Measurements from ENCODE around the gene USP46. TPM values are rescaled to one million over a fixed set of nuclear protein-coding genes. Genes with fewer than 3 reads are reported as not detected.

USP46 gene, protein sequence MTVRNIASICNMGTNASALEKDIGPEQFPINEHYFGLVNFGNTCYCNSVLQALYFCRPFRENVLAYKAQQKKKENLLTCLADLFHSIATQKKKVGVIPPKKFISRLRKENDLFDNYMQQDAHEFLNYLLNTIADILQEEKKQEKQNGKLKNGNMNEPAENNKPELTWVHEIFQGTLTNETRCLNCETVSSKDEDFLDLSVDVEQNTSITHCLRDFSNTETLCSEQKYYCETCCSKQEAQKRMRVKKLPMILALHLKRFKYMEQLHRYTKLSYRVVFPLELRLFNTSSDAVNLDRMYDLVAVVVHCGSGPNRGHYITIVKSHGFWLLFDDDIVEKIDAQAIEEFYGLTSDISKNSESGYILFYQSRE
- total RNA-seq, result 10 to 100 TPM in 5 of 7 donors, 1 to 10 TPM in 2; 6.5 to 17.1 (median 10.9) TPM
- polyA plus RNA-seq, result 1 to 10 TPM; 1.2 to 2.3 (median 1.5) TPM
- long read RNA-seq, donor 1, full-length matches to known transcripts, result 4 of 4 reads
- long read RNA-seq, donor 1, partial matches to known transcripts, result 0 of 4 reads
- long read RNA-seq, donor 1, other reads (novel, unspliced or antisense), result 0 of 4 reads
- long read RNA-seq, donor 2, result 0 reads

DNA sequence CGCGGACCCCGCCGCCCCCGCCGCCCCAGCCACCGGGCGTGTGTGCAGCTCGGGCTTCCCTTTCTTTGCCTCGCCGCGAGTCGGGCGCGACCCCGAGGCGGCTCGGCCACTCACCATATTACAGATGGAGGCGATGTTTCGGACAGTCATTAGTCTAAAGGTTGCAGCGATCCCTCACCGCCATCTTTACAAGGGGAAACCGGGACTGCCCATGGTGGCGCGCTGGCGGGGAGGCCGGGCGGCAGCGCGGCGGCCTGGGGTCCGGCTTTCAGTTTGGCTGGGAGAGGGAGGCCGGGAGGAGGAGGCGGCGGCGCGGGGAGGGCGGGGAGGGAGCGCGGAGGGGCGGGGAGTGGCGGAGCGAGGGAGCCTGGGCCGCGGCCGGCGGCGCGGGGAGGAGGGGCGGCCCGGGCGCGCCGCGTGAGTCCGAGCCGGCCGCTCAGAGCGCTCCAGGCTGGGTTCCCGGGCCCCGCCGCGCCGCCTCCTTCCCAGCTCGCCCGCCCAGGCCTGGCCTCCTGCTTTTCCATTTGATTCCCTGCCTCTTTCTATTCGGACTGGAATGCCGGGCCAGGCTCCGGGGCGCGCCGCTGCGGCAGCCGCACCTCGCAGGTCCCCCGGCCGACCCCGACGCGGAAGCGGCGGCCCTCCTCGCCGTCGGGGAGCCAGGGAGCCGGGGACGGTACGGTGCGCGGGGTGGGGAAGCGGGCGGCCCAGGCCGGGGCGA, at the start of gene USP46:
TSS of gene USP46 (minus strand) at position 301 of the 721 bp plus-strand sequence. CDS start at position 150, 151 bp downstream.
- H3K9me3 ChIP-seq, result peaks cover 0 to 3% (median 0%) of the 10 kb centered on the region in 8 donors
- intact Hi-C loops (cut with DNase I; ENCODE audit: low total_unique reads), result loop anchor here (10.0 kb wide), 1 partner anchor 46 kb away; no protein-coding TSS in a partner anchor
- H3K27ac ChIP-seq, result peak within 1 kb of the TSS; percentile 82 to 92 (median 90)
- no peaks in the 10 kb centered on the region for H3K36me3 ChIP-seq
- H3K27me3 ChIP-seq (replicated peaks in 1 of 7), result peaks cover 0 to 5% (median 0%) of the 10 kb centered on the region in 7 donors
- peak; percentile 89 for DNase-seq
- H3K4me1 ChIP-seq, result peaks cover 6 to 48% (median 24%) of the 10 kb centered on the region in 6 donors
- TF ChIP-seq POLR2A (IDR thresholded peaks at IDR 0.05), result no peak
- peak; percentile 51 to 77 (median 76) for TF ChIP-seq POLR2AphosphoS5 (IDR thresholded peaks at IDR 0.05)
- peak within 1 kb of the TSS; percentile 62 to 93 (median 78) for H3K4me3 ChIP-seq
- 0 to 1% (median 0%) methylated on average over 33 to 94 of the region's 94 CpGs for WGBS, 5 donors

DNA sequence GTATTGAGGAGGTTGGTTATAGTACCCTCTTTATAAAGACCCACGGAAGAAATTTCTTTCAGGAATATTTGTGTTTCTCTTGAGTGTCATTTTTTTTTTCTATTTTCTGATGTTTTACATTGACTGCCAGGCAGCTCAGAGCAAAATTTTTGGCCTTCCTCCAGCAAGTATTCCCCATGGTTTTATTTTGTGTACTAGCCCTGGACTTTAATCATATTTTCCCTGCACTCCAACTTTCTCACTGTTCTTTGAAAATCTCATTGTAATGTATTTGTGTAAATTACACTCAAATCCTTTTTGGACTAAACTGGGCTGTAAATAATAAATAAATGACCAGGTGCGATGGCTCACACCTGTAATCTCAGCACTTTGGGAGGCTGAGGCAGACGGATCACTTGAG, 45.6 kb upstream of the USP46 start:
- intact Hi-C loops (cut with DNase I; ENCODE audit: low total_unique reads), result loop anchor here (10.0 kb wide), 1 partner anchor 50 kb away; the partner anchor contains the start of gene USP46
- Histone ChIP-seq H3K9me3 (no peaks in the 10 kb centered on the region), H3K4me1 (peaks cover 0 to 4% (median 0%) of the 10 kb centered on the region in 6 donors), H3K27ac (no peak overlapping the region), H3K36me3 (no peaks in the 10 kb centered on the region), H3K4me3 (no peak overlapping the region), H3K27me3 (replicated peaks in 1 of 7) (no peaks in the 10 kb centered on the region)
- no peak for TF ChIP-seq POLR2AphosphoS5 (IDR thresholded peaks at IDR 0.05)
- TF ChIP-seq, protein P1, sequence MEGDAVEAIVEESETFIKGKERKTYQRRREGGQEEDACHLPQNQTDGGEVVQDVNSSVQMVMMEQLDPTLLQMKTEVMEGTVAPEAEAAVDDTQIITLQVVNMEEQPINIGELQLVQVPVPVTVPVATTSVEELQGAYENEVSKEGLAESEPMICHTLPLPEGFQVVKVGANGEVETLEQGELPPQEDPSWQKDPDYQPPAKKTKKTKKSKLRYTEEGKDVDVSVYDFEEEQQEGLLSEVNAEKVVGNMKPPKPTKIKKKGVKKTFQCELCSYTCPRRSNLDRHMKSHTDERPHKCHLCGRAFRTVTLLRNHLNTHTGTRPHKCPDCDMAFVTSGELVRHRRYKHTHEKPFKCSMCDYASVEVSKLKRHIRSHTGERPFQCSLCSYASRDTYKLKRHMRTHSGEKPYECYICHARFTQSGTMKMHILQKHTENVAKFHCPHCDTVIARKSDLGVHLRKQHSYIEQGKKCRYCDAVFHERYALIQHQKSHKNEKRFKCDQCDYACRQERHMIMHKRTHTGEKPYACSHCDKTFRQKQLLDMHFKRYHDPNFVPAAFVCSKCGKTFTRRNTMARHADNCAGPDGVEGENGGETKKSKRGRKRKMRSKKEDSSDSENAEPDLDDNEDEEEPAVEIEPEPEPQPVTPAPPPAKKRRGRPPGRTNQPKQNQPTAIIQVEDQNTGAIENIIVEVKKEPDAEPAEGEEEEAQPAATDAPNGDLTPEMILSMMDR (IDR thresholded peaks at IDR 0.05 in 8 of 11, conservative IDR thresholded peaks at IDR 0.05 in 3 of 11), result no peak
- no peak for TF ChIP-seq POLR2A (IDR thresholded peaks at IDR 0.05)
- no peak for DNase-seq
- WGBS, 5 donors, result 85 to 91% (median 89%) methylated on average over 3 of the region's 3 CpGs

DNA sequence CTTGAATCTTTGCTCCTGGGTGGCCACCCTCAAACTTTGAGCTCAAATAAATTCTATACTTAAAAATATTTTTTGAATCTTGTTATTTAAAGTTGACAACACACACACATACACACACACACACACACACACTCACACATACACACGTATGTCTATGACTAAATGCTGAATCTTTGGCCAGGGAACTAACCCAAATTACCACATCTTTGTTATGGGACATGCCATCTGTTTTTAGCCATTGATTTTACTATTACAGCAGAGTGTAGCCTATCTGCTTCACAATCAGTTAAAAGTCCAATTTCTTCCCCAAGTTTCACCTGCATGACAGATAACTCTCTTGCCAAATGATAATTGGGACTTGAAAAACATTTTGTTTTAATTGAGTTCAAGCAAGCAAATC, 45.0 kb upstream of the USP46 start:
- WGBS, 5 donors, result 53 to 73% (median 54%) methylated on average over 1 of the region's 1 CpG
- DNase-seq, result no peak
- no peaks in the 10 kb centered on the region for H3K36me3 ChIP-seq

DNA sequence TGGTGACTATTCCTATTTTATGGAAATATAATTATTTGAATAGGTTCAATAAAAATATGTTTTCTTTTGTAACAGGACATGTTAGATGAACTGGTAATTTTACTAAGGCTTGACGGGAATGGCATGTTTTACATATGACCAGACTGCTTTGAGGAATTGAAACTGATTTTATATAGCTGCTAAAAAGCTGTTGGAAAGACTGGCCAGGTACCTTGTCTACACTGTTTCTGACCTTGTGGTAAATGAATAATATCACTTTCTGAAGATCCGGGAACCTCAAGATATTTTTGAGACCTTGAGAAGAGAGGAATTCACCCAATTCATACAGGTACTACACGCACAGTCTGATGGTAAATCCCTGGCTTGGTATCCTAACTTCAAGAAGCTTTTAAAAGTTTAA, 42.1 kb upstream of the USP46 start:
- H3K27ac ChIP-seq, result no peak overlapping the region
- no peaks in the 10 kb centered on the region for H3K36me3 ChIP-seq
- no peak overlapping the region for H3K4me3 ChIP-seq
- peaks cover 0 to 4% (median 0%) of the 10 kb centered on the region in 6 donors for H3K4me1 ChIP-seq
- WGBS, 5 donors, result 50 to 77% (median 75%) methylated on average over 3 of the region's 3 CpGs
- no peak for TF ChIP-seq POLR2AphosphoS5 (IDR thresholded peaks at IDR 0.05)
- TF ChIP-seq, protein P1 (IDR thresholded peaks at IDR 0.05 in 8 of 11, conservative IDR thresholded peaks at IDR 0.05 in 3 of 11), result no peak
- no peak for TF ChIP-seq POLR2A (IDR thresholded peaks at IDR 0.05)
- DNase-seq, result no peak
- intact Hi-C loops (cut with DNase I; ENCODE audit: low total_unique reads), result loop anchor here (10.0 kb wide), 1 partner anchor 46 kb away; the partner anchor contains the start of gene USP46
- no peaks in the 10 kb centered on the region for H3K9me3 ChIP-seq
- H3K27me3 ChIP-seq (replicated peaks in 1 of 7), result no peaks in the 10 kb centered on the region

More for the DNA sequence above, 45.0 kb upstream of the USP46 start:
- H3K27ac ChIP-seq, result no peak overlapping the region
- intact Hi-C loops (cut with DNase I; ENCODE audit: low total_unique reads), result loop anchor here (10.0 kb wide), 1 partner anchor 49 kb away; the partner anchor contains the start of gene USP46
- H3K27me3 ChIP-seq (replicated peaks in 1 of 7), result no peaks in the 10 kb centered on the region
- peaks cover 0 to 4% (median 0%) of the 10 kb centered on the region in 6 donors for H3K4me1 ChIP-seq
- H3K4me3 ChIP-seq, result no peak overlapping the region
- TF ChIP-seq POLR2A (IDR thresholded peaks at IDR 0.05) (no peak), POLR2AphosphoS5 (IDR thresholded peaks at IDR 0.05) (no peak)
- TF ChIP-seq, protein P1 (IDR thresholded peaks at IDR 0.05 in 8 of 11, conservative IDR thresholded peaks at IDR 0.05 in 3 of 11), result no peak
- no peaks in the 10 kb centered on the region for H3K9me3 ChIP-seq

Data from spleen (tissue), 13 donors.